Omental fat pad (tissue), 4 donors: Measurements from ENCODE around the gene TESPA1. TPM values are rescaled to one million over a fixed set of nuclear protein-coding genes. Genes with fewer than 3 reads are reported as not detected.

Source experiments
- ATAC-seq: fragments of 150-250 bp; one replicate; pipeline ENCODE4 v1.9.1; 2016; ENCODE audit warnings: mild to moderate bottlenecking, moderate library complexity; ENCODE audit not compliant: low FRiP score
- DNase-seq: peaks from one replicate; pipeline ENCODE4 v3.0.0-alpha.2; 2019; ENCODE audit warnings: low spot score
- total RNA-seq, 4 donors: library from RNA; depleted of rRNA; stranded (reverse); fragments of >200 nt; gene quantifications; one replicate each; pipeline ENCODE4 v1.1.0, GENCODE V29; 2016
- TF ChIP-seq, protein P1 (sequence below), 3 donors: fragments of 450-650 bp; IDR thresholded peaks; one replicate each; pipeline ENCODE4 v1.5.1; 2016 to 2017; ENCODE audit warnings: antibody characterized with exemption in 3 of 3, mild to moderate bottlenecking in 3 of 3, moderate library complexity in 2 of 3

TESPA1 gene
- total RNA-seq, 4 donors from 2014 or later = 1.3 to 3.6 (median 2.0) TPM

DNA sequence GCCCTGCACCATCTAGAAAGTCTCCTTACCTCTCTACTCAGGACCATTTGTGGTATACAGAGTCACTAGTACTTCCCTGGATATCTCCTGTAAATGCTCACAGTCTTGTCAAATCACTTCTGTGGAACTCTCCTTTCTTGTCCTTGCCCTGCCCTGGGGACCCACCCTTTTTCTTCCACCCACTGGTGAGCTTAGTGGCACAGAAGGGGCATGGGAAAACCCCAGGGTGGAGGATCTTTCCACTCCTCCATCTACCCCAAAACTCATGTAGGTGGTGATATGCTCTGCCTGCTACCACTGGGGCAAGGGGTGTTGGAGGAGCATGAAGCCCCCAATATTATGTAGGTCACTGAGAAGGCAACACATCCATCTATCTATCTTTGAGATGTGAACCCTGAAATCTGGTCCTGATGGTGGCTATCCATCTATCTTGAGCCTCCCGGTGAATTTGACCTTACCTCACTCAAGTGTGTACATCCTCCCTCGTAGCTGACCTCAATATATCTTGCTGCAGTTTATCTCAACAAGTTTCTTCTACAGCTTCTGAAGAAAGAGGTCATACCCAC is 943 bp downstream of the TESPA1 start:
- TF ChIP-seq, protein P1, sequence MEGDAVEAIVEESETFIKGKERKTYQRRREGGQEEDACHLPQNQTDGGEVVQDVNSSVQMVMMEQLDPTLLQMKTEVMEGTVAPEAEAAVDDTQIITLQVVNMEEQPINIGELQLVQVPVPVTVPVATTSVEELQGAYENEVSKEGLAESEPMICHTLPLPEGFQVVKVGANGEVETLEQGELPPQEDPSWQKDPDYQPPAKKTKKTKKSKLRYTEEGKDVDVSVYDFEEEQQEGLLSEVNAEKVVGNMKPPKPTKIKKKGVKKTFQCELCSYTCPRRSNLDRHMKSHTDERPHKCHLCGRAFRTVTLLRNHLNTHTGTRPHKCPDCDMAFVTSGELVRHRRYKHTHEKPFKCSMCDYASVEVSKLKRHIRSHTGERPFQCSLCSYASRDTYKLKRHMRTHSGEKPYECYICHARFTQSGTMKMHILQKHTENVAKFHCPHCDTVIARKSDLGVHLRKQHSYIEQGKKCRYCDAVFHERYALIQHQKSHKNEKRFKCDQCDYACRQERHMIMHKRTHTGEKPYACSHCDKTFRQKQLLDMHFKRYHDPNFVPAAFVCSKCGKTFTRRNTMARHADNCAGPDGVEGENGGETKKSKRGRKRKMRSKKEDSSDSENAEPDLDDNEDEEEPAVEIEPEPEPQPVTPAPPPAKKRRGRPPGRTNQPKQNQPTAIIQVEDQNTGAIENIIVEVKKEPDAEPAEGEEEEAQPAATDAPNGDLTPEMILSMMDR (IDR thresholded peaks at IDR 0.05) = no peak
- DNase-seq (no peak), ATAC-seq (no peak)

DNA sequence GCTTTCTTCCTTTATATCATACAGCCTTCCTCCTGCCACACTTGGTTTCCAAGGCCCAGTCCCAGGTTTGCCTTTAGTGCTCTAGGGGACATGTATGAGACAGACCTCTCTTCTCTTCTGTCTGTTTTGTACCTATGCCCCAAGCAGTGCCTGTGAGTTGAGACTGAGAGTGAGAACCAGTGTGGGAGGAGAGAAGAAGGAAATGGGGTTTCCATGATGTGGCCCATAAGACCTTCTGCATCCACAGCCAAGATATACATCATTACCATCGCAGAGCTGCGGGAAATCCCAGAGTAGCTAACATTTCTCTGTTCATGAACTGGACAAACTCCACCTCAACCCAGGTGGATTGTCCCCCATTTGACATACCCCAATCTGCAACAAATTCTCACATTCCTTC is 2.8 kb downstream of the TESPA1 start:
- no peak for DNase-seq
- no peak for ATAC-seq
- TF ChIP-seq, protein P1 (IDR thresholded peaks at IDR 0.05) = no peak

DNA sequence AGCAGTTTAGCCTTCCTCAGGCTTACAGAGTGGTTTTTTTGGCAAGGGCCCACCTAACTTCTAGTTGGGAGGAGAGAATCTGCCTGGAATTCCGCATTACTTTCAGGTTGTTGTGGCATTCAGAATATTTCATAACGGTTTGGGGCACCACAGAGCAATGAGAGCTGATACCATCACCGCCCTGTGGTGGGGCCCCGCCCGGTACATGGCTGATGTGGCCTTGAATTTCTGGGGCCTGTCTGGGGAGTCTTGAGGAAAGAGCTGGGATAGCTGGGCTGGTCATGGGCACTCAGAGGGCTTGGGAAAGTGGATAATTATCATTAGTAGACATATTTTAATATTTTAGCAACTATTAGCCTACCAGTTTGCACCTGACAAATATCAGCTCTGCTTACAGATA is 4.2 kb downstream of the TESPA1 start:
- TF ChIP-seq, protein P1 (IDR thresholded peaks at IDR 0.05) = no peak
- ATAC-seq (no peak), DNase-seq (no peak)

DNA sequence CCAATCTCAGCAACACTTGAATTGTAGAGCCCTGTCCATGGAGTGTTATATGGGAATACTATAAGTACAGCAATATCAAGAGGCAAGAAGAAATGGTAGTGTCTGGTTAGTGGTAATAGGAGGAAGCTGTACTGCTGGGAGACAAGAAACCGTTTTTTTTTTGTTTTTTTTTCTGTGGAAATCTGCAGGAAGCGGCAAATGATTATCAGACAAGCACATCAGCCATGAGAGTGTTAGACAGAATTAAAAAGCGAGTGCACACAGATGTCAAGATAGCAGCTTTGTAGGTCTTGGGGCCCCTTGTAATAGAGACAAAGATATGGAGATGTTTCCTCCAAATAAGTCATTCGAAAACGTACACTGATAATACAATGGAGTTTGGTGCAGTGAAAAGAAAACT is 6.7 kb downstream of the TESPA1 start:
- TF ChIP-seq, protein P1 (IDR thresholded peaks at IDR 0.05) = no peak
- no peak for ATAC-seq
- no peak for DNase-seq

DNA sequence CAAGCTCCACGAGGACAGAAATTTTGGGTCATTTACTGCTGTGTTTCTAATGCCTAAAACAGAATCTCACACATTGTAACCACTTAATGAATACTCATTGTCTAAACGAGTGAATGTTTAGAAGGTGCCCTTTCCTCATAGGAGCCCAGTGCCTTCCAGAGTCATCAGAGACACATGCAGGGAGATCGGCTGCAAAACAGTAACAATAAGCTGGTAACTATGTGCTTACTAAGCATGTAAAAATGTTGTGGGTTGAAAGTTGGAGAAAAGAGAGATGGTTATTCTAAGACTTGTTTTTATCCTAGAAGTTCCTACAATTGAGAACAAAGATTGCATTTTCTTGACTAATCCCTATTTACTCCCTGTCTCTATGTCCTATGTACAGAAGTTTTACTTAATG is 7.4 kb downstream of the TESPA1 start:
- TF ChIP-seq, protein P1 (IDR thresholded peaks at IDR 0.05) = no peak

DNA sequence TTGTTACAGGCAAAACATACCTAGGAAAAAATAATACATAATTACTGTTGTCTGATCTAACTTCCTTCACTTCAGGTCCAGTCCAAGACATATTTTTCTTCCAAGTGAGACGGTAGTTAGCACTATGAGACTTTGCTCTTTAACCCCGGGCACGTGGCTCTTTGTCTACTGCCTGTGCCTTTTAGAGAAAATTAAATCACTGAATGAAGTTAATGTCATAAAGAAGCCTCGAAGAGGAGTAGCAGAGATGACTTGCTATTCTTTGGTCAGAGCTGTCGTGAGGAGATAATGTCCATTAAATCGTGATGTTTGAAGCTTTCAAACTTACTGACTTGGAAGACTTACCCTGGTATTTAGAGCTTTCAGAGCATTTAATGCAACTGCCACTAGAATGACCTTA is 8.7 kb downstream of the TESPA1 start:
- TF ChIP-seq, protein P1 (IDR thresholded peaks at IDR 0.05) = no peak
- ATAC-seq (no peak), DNase-seq (no peak)

More for the DNA sequence above, 7.4 kb downstream of the TESPA1 start:
- ATAC-seq (no peak), DNase-seq (no peak)

DNA sequence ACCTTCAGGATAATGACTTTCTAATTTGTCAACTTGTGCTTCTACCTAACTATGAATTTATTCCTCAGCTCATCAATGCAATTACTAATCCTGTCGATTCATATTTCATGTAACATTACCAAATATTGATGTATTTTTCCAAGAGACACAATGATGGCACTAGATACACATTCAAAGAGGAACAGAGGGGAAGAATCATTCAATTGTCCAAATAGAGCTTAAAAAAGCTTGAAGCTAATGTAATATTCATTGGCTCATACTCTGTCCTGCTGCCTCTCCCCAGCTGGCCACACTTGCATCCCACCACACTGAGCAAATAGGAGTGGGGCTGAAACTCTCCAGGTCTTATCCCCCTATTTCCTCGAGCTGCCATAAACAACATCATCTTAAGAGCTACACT is 9.3 kb downstream of the TESPA1 start:
- DNase-seq (no peak), ATAC-seq (no peak)
- TF ChIP-seq, protein P1 (IDR thresholded peaks at IDR 0.05) = no peak
